GM12891 (cell line): ENCODE measurements around the gene FHIP1B.

Experiments
- DNase-seq: peaks from one replicate; pipeline ENCODE4 v3.0.0; 2011; ENCODE audit warnings: low spot score; ENCODE audit not compliant: insufficient read length
- FAIRE-seq: peaks from 2 replicates; lab custom pipeline; 2011; peaks lifted over from hg19 to GRCh38; lab: Jason Lieb, UNC
- PAX5 ChIP-seq: IDR thresholded peaks from 2 replicates; pipeline ENCODE4 v1.6.1; 2011; ENCODE audit warnings: low read length, moderate library complexity, mild to moderate bottlenecking; ENCODE audit not compliant: insufficient read depth, severe bottlenecking
- POLR2A ChIP-seq: IDR thresholded peaks from 2 replicates; pipeline ENCODE4 v1.6.1; 2011; ENCODE audit warnings: low read depth, low read length, control low read depth
- POLR2AphosphoS5 ChIP-seq: IDR thresholded peaks from 2 replicates; pipeline ENCODE4 v1.6.1; 2011; ENCODE audit warnings: low read depth, low read length, control low read depth
- POU2F2 ChIP-seq: IDR thresholded peaks from 2 replicates; pipeline ENCODE4 v1.6.1; 2011; ENCODE audit warnings: low read depth, mild to moderate bottlenecking, control low read depth, low read length, moderate library complexity
- SPI1 ChIP-seq: IDR thresholded peaks from 2 replicates; pipeline ENCODE4 v1.6.1; 2011; ENCODE audit warnings: low read depth, low read length, control low read depth
- TAF1 ChIP-seq: IDR thresholded peaks from 2 replicates; pipeline ENCODE4 v1.6.1; 2011; ENCODE audit warnings: low read depth, low read length, control low read depth

Gene FHIP1B

DNA sequence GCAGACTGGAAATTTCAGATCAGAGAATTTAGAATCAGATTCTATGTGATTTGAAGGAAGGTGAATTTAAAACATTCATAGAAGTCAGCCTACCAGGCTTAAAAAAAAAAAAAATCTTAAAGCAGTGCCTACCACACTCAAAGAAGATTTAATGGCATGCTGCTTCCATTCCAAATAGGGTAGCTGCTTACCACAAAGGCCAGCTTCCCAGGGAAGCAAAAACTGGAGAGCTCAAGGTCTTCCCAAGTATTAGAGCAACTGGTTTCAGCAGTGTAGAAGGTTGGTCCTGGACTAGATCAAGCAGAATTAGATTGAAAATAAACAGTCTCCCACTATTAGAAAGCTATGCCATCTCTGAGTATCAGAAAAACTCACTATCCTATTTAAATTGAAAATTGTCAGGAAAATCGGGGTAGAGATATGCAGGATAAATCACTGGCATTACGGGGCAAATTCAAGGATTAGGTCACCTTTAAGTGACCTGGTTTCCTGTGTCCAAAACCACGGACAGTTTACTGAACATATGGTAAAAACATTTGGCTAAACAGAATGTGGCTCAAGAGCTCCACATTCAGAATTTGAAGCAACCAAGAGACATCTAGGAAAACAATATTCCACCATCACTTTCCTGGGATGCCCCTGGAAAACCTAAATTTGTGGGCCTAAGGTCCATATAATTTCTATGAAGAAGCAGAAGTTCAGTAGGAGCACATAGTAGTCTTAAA is 27.8 kb downstream of the FHIP1B start:
- DNase-seq (no peak), FAIRE-seq (no peak)
- TF ChIP-seq SPI1: no peak

DNA sequence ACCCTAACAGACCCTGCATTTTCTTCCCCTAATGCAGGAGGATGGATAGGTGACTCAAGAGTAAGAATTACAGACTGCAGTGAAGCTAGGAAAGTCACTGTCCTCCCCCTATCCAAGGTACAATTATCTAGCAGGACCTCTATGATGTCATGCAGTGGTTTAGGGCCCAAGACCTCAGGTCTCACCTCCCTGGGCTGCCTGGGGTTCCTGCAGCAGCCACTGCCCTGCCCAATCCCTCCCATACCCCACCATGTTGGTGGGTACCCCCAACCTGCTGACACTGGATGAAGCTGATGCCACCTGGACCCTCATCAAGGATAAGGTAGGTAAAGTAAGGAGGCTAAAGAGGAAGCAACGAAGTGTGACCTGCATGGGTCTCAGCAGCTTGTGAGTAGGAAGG is 29.1 kb downstream of the FHIP1B start, which contains the start of gene C11orf42:
C11orf42 (plus strand) TSS at position 192 of the 400 bp plus-strand sequence; CDS start at position 251, 59 bp downstream.
- no peak for FAIRE-seq
- no peak for DNase-seq
- no peak for TF ChIP-seq SPI1
- no peak for TF ChIP-seq TAF1
- TF ChIP-seq POU2F2: no peak
- no peak for TF ChIP-seq PAX5
- no peak for TF ChIP-seq POLR2A
- TF ChIP-seq POLR2AphosphoS5: no peak

DNA sequence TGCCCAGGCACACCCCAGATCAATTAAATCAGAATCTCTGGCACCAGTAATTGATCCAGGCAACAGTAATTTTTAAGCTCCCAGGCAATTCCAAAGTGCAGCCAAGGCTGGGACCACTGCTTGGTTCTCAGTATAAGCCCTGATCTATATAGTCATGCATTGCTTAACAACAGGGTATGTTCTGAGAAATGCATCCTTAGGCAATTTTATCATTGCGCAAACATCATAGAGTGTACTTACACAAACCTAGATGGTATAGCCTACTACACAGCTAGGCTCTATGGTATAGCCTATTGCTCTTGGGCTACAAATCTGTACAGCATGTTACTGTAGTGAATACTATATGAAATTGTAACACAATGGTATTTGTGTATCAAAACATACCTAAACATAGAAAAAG is 29.7 kb downstream of the FHIP1B start:
- TF ChIP-seq PAX5 (no peak), TAF1 (no peak), POU2F2 (no peak), POLR2A (no peak), SPI1 (no peak), POLR2AphosphoS5 (no peak)
- DNase-seq (no peak), FAIRE-seq (peak; percentile 28)

DNA sequence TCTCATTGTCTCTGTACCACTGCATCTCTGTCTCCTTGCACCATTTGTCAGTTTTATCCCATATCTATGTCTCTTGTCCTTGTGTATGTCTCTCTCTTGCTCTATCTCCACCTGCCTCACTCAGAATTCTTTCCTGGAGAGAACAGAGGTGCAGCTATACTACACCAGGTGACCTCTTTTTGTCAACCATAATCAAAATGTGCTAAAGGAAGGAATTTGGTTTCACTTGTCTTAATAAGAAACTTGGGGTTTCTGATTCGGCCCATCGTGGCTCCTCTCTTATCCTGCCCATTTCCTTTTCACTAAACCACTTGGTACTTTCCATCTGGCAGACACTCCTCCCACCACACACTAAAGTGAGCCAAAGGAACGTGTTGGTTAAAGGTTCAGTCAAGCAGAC is 31.1 kb downstream of the FHIP1B start:
- TF ChIP-seq POU2F2 (no peak), POLR2A (no peak), TAF1 (no peak)
- FAIRE-seq (peak; percentile 31), DNase-seq (no peak)

DNA sequence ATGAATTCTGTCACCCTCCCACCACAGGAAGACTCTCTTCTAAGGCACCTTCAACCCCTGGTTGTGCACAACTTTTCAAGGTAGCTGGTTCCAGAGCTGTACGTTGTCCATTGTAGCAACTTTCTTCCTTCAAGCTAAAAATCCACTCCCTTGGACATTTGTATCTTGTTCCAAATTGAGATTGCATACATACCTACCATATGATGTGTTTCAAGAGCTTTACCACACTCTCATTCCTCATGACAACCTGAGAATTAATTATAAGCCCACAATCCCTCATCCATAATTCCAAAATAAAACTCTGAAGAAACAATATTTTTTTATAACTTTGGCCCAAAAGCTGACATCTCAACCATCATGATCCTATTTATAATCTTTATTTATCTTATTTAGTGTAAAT is 32.4 kb downstream of the FHIP1B start:
- TF ChIP-seq TAF1 (no peak), POU2F2 (no peak), POLR2A (no peak), SPI1 (no peak), PAX5 (no peak), POLR2AphosphoS5 (no peak)
- no peak for FAIRE-seq
- no peak for DNase-seq

DNA sequence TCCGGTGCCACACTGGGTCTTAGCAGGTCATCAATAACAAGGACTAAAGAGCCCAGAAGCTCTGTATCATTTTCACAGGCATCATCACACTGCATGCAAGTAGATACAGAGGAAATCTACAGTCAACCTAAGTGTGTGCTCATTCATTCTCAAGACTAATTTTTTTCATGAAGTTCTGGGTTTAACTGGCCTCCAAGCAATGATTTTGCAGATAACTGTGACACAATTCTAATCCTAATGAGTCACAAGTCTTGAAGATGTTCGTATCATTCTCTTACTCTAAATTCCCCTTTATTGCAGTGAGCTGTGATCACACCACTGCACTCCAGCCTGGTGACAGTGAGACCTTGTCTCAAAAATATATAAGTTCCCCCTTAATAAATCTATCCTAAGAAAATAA is 33.0 kb downstream of the FHIP1B start:
- TF ChIP-seq POU2F2: no peak
- TF ChIP-seq PAX5: no peak
- no peak for TF ChIP-seq TAF1
- TF ChIP-seq SPI1: no peak
- no peak for TF ChIP-seq POLR2A
- no peak for TF ChIP-seq POLR2AphosphoS5
- DNase-seq: no peak
- no peak for FAIRE-seq

DNA sequence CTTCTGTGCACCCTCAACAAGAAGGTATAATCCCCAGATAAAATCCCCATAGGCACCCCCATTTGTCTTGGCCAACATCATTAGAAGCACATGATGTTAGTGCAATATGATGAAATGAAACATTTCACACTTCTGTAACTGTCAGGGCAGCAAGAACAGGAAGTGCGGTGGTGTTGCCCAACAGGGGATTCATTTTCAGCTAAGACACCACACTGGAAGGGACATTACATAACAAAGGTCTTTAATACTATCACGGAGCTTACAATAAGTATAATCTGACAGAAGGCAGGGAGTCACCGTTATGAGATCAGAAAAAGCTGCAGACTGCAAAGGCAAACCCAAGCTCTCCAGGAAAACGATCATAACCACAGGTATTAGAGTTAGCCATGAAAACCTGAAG is 33.5 kb downstream of the FHIP1B start:
- DNase-seq (no peak), FAIRE-seq (no peak)
- TF ChIP-seq POLR2A: no peak
- TF ChIP-seq TAF1: no peak
- TF ChIP-seq POU2F2: no peak
- TF ChIP-seq SPI1: peak; percentile 45
- no peak for TF ChIP-seq PAX5
- TF ChIP-seq POLR2AphosphoS5: no peak

DNA sequence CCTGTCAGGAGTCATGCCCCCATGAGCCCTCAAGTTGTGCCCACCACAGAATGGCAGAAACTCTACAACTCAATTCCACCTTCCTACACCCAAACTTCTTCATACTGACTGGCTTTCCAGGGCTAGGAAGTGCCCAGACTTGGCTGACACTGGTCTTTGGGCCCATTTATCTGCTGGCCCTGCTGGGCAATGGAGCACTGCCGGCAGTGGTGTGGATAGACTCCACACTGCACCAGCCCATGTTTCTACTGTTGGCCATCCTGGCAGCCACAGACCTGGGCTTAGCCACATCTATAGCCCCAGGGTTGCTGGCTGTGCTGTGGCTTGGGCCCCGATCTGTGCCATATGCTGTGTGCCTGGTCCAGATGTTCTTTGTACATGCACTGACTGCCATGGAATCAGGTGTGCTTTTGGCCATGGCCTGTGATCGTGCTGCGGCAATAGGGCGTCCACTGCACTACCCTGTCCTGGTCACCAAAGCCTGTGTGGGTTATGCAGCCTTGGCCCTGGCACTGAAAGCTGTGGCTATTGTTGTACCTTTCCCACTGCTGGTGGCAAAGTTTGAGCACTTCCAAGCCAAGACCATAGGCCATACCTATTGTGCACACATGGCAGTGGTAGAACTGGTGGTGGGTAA is 35.1 kb downstream of the FHIP1B start, which contains the start of gene OR52W1:
OR52W1 (plus strand) TSS at position 51 of the 637 bp plus-strand sequence; CDS start at position 51, 0 bp downstream.
- no peak for FAIRE-seq

DNA sequence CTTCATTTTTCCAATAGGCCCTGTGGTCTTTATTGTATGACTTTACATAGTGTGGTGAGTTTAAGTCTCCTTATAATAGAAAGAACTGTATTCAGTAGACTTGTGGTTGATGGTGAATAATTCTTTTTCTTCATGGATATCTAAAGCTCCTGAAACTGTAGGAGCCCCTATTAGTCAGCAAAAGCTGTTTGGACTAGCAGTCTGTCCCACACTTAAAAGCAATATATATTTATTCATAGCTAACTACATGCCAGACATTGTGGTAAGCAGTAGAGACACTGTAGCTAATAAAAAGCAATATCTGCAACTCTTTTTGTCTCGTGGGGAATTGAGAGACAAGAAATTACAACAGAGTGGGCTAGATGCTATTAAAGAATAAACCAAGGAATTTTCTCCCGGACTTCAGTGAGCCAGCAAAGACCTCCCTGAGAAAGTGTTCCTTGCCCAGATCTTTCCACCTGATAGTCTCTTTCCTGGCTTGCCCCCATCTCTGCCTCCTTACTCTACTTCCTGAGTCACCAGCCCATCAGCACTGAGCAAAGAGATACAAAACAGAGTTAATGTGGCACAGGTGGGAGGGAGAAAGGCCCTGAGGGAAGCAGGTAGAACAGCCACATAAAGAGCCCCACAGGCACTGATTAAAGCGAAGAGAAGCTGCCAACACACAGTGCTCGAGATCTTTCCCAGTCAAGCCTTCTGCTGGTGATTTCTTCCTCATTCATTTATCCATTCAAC is 36.8 kb downstream of the FHIP1B start:
- TF ChIP-seq TAF1 (no peak), POU2F2 (no peak), SPI1 (no peak), PAX5 (no peak), POLR2A (no peak), POLR2AphosphoS5 (no peak)

More for the DNA sequence above, 35.1 kb downstream of the FHIP1B start, which contains the start of gene OR52W1:
- DNase-seq: no peak
- no peak for TF ChIP-seq POLR2A
- no peak for TF ChIP-seq POLR2AphosphoS5
- no peak for TF ChIP-seq POU2F2
- TF ChIP-seq TAF1: no peak
- TF ChIP-seq SPI1: no peak
- no peak for TF ChIP-seq PAX5

DNA sequence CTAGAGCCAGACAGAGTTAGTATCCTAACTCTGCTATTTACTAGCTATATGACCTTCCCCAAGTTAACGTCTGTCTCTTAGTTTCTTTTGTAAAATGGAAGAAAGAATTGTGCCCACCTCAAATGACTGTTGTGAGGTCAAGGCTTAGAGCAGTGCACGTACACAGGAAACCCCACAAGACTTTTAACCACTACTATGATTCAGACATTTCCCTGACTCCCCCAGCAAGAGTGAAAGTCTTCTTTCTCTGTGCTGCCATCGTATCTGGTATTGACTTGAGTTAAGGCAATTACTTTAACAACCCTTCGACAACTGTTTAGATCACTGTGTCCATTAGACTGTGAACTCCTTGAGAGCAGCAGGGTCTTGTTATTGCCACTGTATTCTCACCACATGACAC is 38.0 kb downstream of the FHIP1B start:
- TF ChIP-seq SPI1: no peak
- no peak for TF ChIP-seq POLR2AphosphoS5
- no peak for TF ChIP-seq PAX5
- TF ChIP-seq POLR2A: no peak
- no peak for TF ChIP-seq POU2F2
- no peak for TF ChIP-seq TAF1
- FAIRE-seq: no peak
- no peak for DNase-seq

More for the DNA sequence above, 36.8 kb downstream of the FHIP1B start:
- DNase-seq (no peak), FAIRE-seq (no peak)
